ENCODE results near the gene IRF7.

The IRF7 gene

GRCh38 chr11:625636-626268, 10.0 kb upstream of the IRF7 start:
- H3K4me3 ChIP-seq (ENCODE audit: low read length): no peak overlapping the region
- TF ChIP-seq CTCF (conservative IDR thresholded peaks at IDR 0.05; ENCODE audit: low read depth, low read length): no peak
- no peak for DNase-seq (ENCODE audit: low read depth)

GRCh38 chr11:624705-625635, 9.2 kb upstream of the IRF7 start, which contains the start of gene CDHR5:
Gene CDHR5, minus strand, starts transcription at chr11:624955. Its CDS starts 53 bp downstream, at chr11:624902.
- TF ChIP-seq CTCF (conservative IDR thresholded peaks at IDR 0.05; ENCODE audit: low read depth, low read length): no peak
- no peak within 1 kb of the TSS for H3K4me3 ChIP-seq (ENCODE audit: low read length)
- DNase-seq (ENCODE audit: low read depth): no peak

GRCh38 chr11:623999-624704, 8.4 kb upstream of the IRF7 start:
- H3K4me3 ChIP-seq (ENCODE audit: low read length): no peak overlapping the region
- no peak for TF ChIP-seq CTCF (conservative IDR thresholded peaks at IDR 0.05; ENCODE audit: low read depth, low read length)
- DNase-seq (ENCODE audit: low read depth): no peak

GRCh38 chr11:623349-623869, 7.7 kb upstream of the IRF7 start:
- no peak overlapping the region for H3K4me3 ChIP-seq (ENCODE audit: low read length)
- TF ChIP-seq CTCF (conservative IDR thresholded peaks at IDR 0.05; ENCODE audit: low read depth, low read length): no peak
- no peak for DNase-seq (ENCODE audit: low read depth)

- DNase-seq (ENCODE audit: low read depth): no peak
- no peak overlapping the region for H3K4me3 ChIP-seq (ENCODE audit: low read length)
- no peak for TF ChIP-seq CTCF (conservative IDR thresholded peaks at IDR 0.05; ENCODE audit: low read depth, low read length)
Measured at GRCh38 chr11:621838-622237, 6.1 kb upstream of the IRF7 start.

GRCh38 chr11:620935-621814, 5.4 kb upstream of the IRF7 start:
- no peak for TF ChIP-seq CTCF (conservative IDR thresholded peaks at IDR 0.05; ENCODE audit: low read depth, low read length)
- H3K4me3 ChIP-seq (ENCODE audit: low read length): no peak overlapping the region
- DNase-seq (ENCODE audit: low read depth): no peak

All from retinal pigment epithelial cell (primary cell).